HEK293T (cell line): Measurements from ENCODE around the gene ASPA.
"Not testable (repeated sequence)": the region's sequence is repeated elsewhere in the genome, so short reads cannot be mapped to it uniquely, and the experiment has no call there.

Source experiments
- CTCF ChIA-PET: fragments of 350-600 bp; formaldehyde crosslinking; extraction: SDS; loops from one replicate; lab custom pipeline; 2021; ENCODE audit warnings: antibody characterized with exemption, inconsistent platforms; lab: Yijun Ruan, JAX
- POLR2A ChIA-PET: fragments of 350-600 bp; formaldehyde crosslinking; extraction: SDS; loops from one replicate; lab custom pipeline; 2020; ENCODE audit warnings: antibody characterized with exemption, inconsistent platforms; lab: Yijun Ruan, JAX
- DNase-seq: peaks from one replicate; pipeline ENCODE4 v3.0.0; 2012; ENCODE audit warnings: mixed read lengths; ENCODE audit errors: extremely low spot score
- ARNT ChIP-seq: fragments of 450-650 bp; IDR thresholded peaks from 2 replicates; pipeline ENCODE4 v1.6.1; 2017; ENCODE audit warnings: mild to moderate bottlenecking
- BHLHE40 ChIP-seq: fragments of 450-650 bp; IDR thresholded peaks from 2 replicates; pipeline ENCODE4 v1.6.1; 2016; ENCODE audit warnings: mild to moderate bottlenecking, moderate library complexity, borderline replicate concordance
- CTBP1 ChIP-seq: fragments of 450-650 bp; IDR thresholded peaks from 2 replicates; pipeline ENCODE4 v1.6.1; 2016; ENCODE audit warnings: borderline replicate concordance
- ELF4 ChIP-seq: fragments of 450-650 bp; IDR thresholded peaks from 2 replicates; pipeline ENCODE4 v1.6.1; 2017; ENCODE audit warnings: antibody characterized with exemption
- FOXA1 ChIP-seq: fragments of 450-650 bp; IDR thresholded peaks from 2 replicates; pipeline ENCODE4 v1.6.1; 2016; ENCODE audit warnings: mild to moderate bottlenecking
- FOXK2 ChIP-seq: fragments of 450-650 bp; IDR thresholded peaks from 2 replicates; pipeline ENCODE4 v1.6.1; 2016; ENCODE audit warnings: mild to moderate bottlenecking
- FOXM1 ChIP-seq: fragments of 450-650 bp; IDR thresholded peaks from 2 replicates; pipeline ENCODE4 v1.6.1; 2017; ENCODE audit warnings: mild to moderate bottlenecking, borderline replicate concordance
- HDGF ChIP-seq: fragments of 450-650 bp; IDR thresholded peaks from 2 replicates; pipeline ENCODE4 v1.6.1; 2017; ENCODE audit warnings: antibody characterized with exemption, borderline replicate concordance
- L3MBTL2 ChIP-seq: fragments of 450-650 bp; conservative IDR thresholded peaks from 2 replicates; pipeline ENCODE4 v1.6.1; 2016; ENCODE audit warnings: mild to moderate bottlenecking
- LEF1 ChIP-seq: fragments of 450-650 bp; IDR thresholded peaks from 2 replicates; pipeline ENCODE4 v1.6.1; 2017; ENCODE audit warnings: mild to moderate bottlenecking, borderline replicate concordance
- NFRKB ChIP-seq: fragments of 450-650 bp; IDR thresholded peaks from 2 replicates; pipeline ENCODE4 v1.6.1; 2016; ENCODE audit warnings: mild to moderate bottlenecking, moderate library complexity
- PKNOX1 ChIP-seq: fragments of 450-650 bp; IDR thresholded peaks from 2 replicates; pipeline ENCODE4 v1.6.1; 2016
- SP1 ChIP-seq: fragments of 450-650 bp; IDR thresholded peaks from 2 replicates; pipeline ENCODE4 v1.6.1; 2017
- SUZ12 ChIP-seq: fragments of 450-650 bp; IDR thresholded peaks from 2 replicates; pipeline ENCODE4 v1.6.1; 2016; ENCODE audit warnings: mild to moderate bottlenecking
- TARDBP ChIP-seq: fragments of 450-650 bp; IDR thresholded peaks from 2 replicates; pipeline ENCODE4 v1.6.1; 2016
- ZNF384 ChIP-seq: fragments of 450-650 bp; IDR thresholded peaks from 2 replicates; pipeline ENCODE4 v1.6.1; 2016

ASPA gene

GRCh38 chr17:3475812-3476610 is at the start of gene ASPA:
Gene ASPA (plus strand): TSS chr17:3475997. CDS start chr17:3476160, 163 bp downstream.
- TF ChIP-seq FOXK2, result no peak
- no peak for TF ChIP-seq NFRKB
- TF ChIP-seq TARDBP, result no peak
- no peak for TF ChIP-seq ZNF384
- TF ChIP-seq L3MBTL2, result no peak
- TF ChIP-seq HDGF, result no peak
- no peak for TF ChIP-seq BHLHE40
- no peak for TF ChIP-seq PKNOX1
- TF ChIP-seq SUZ12, result no peak
- TF ChIP-seq FOXM1, result no peak
- no peak for TF ChIP-seq CTBP1
- TF ChIP-seq ARNT, result no peak
- no peak for TF ChIP-seq FOXA1
- no peak for TF ChIP-seq LEF1
- no peak for TF ChIP-seq SP1
- no peak for TF ChIP-seq ELF4
- ChIA-PET CTCF (no interaction called here), POLR2A (no interaction called here)
- no peak for DNase-seq

DNA sequence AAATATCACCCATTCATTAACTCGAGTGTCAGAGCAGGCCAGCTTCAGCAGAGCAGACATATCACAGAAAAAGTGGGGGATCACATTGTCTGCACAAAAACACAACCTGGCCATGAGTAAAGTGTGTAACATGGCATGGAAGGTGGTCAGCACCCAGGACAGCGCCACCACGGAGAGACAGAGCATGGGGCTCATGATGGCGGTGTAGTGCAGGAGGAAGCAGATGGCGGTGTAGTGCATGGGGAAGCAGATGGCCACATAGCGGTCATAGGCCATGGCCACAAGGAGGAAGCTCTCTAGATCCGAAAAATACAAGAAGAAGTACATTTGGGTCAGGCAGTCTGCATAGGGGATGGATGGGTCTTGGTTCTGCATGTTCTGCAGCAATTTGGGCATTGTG is 42.6 kb upstream of the ASPA start:
- DNase-seq, CTCF ChIA-PET, POLR2A ChIA-PET: not testable (repeated sequence)

GRCh38 chr17:3433741-3434140 is 42.1 kb upstream of the ASPA start, which contains the start of gene OR1E2:
Gene OR1E2 (minus strand): TSS chr17:3433841. CDS start chr17:3433841, 0 bp downstream.
- CTCF ChIA-PET, result no interaction called here
- POLR2A ChIA-PET, result no interaction called here
- DNase-seq, result no peak
- TF ChIP-seq CTBP1 (no peak), ARNT (no peak), SUZ12 (no peak), BHLHE40 (no peak), NFRKB (no peak), LEF1 (no peak), ZNF384 (no peak), SP1 (no peak), PKNOX1 (no peak), FOXK2 (no peak), L3MBTL2 (no peak)

GRCh38 chr17:3438368-3438767 is 37.4 kb upstream of the ASPA start:
- no peak for DNase-seq
- ChIA-PET CTCF (no interaction called here), POLR2A (no interaction called here)
- TF ChIP-seq ARNT (no peak), ZNF384 (no peak), ELF4 (no peak), BHLHE40 (no peak), LEF1 (no peak), NFRKB (no peak), PKNOX1 (no peak), SUZ12 (no peak), TARDBP (no peak), FOXK2 (no peak), FOXA1 (no peak), SP1 (no peak), HDGF (no peak), FOXM1 (no peak)

GRCh38 chr17:3440451-3440850 is 35.3 kb upstream of the ASPA start:
- DNase-seq, result no peak
- TF ChIP-seq PKNOX1 (no peak), TARDBP (no peak), ZNF384 (no peak), L3MBTL2 (no peak), ELF4 (no peak), SP1 (no peak)
- ChIA-PET POLR2A (no interaction called here), CTCF (no interaction called here)

- POLR2A ChIA-PET, result no interaction called here
- CTCF ChIA-PET, result no interaction called here
- DNase-seq, result peak; percentile 32
- no peak for TF ChIP-seq FOXK2
- TF ChIP-seq L3MBTL2, result no peak
- TF ChIP-seq HDGF, result no peak
- no peak for TF ChIP-seq BHLHE40
- no peak for TF ChIP-seq TARDBP
- no peak for TF ChIP-seq NFRKB
- TF ChIP-seq SUZ12, result no peak
Observed at GRCh38 chr17:3447625-3448024, 28.2 kb upstream of the ASPA start.
